HCT116 (cell line): ENCODE measurements around the gene RAI1.

Source experiments
- CEBPB ChIP-seq: IDR thresholded peaks from 2 replicates; pipeline ENCODE4 v1.6.1; 2012; ENCODE audit warnings: low read depth
- EZH2 ChIP-seq: fragments of 200-600 bp; sonication (generic); IDR thresholded peaks from 2 replicates; pipeline ENCODE4 v1.6.1; 2017; ENCODE audit warnings: antibody characterized with exemption, mixed run types
- FOSL1 ChIP-seq: IDR thresholded peaks from 2 replicates; pipeline ENCODE4 v1.6.1; 2012; ENCODE audit warnings: low read depth
- POLR2A ChIP-seq: IDR thresholded peaks from 2 replicates; pipeline ENCODE4 v1.7.0; 2011; ENCODE audit warnings: borderline replicate concordance; ENCODE audit not compliant: insufficient read depth, insufficient read length; ENCODE audit errors: extremely low read depth
- REST ChIP-seq: IDR thresholded peaks from 2 replicates; pipeline ENCODE4 v1.6.1; 2012; ENCODE audit warnings: low read depth
- YY1 ChIP-seq: IDR thresholded peaks from 2 replicates; pipeline ENCODE4 v1.6.1; 2011; ENCODE audit warnings: low read length, low read depth, moderate library complexity, mild to moderate bottlenecking; ENCODE audit not compliant: insufficient replicate concordance; ENCODE audit errors: extremely low read depth
- TF ChIP-seq, protein P1 (sequence below), 3 experiments: fragments of 200-600 bp in 1 of 3; sonication (generic) in 1 of 3; IDR thresholded peaks in 2 of 3; conservative IDR thresholded peaks in 1 of 3; 2 replicates each; pipeline ENCODE4 v1.5.1; 2012 to 2017; ENCODE audit warnings: low read depth in 2 of 3, low read length in 2 of 3, antibody characterized with exemption in 1 of 3, borderline replicate concordance in 1 of 3, control low read depth in 1 of 3, mild to moderate bottlenecking in 1 of 3, mixed read lengths in 1 of 3, mixed run types in 1 of 3, moderate library complexity in 1 of 3; ENCODE audit not compliant: insufficient read depth in 1 of 3

- TF ChIP-seq, protein P1, sequence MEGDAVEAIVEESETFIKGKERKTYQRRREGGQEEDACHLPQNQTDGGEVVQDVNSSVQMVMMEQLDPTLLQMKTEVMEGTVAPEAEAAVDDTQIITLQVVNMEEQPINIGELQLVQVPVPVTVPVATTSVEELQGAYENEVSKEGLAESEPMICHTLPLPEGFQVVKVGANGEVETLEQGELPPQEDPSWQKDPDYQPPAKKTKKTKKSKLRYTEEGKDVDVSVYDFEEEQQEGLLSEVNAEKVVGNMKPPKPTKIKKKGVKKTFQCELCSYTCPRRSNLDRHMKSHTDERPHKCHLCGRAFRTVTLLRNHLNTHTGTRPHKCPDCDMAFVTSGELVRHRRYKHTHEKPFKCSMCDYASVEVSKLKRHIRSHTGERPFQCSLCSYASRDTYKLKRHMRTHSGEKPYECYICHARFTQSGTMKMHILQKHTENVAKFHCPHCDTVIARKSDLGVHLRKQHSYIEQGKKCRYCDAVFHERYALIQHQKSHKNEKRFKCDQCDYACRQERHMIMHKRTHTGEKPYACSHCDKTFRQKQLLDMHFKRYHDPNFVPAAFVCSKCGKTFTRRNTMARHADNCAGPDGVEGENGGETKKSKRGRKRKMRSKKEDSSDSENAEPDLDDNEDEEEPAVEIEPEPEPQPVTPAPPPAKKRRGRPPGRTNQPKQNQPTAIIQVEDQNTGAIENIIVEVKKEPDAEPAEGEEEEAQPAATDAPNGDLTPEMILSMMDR (IDR thresholded peaks at IDR 0.05 in 2 of 3, conservative IDR thresholded peaks at IDR 0.05 in 1 of 3; ENCODE audit: borderline replicate concordance in 1 of 3, insufficient read depth in 1 of 3, low read depth in 2 of 3, low read length in 2 of 3) = no peak
- TF ChIP-seq POLR2A = no peak
- TF ChIP-seq REST = no peak
- no peak for TF ChIP-seq FOSL1
- TF ChIP-seq CEBPB = no peak
- TF ChIP-seq YY1 = no peak
- TF ChIP-seq EZH2 = no peak
Measured at GRCh38 chr17:17815062-17815406, 133.8 kb downstream of the RAI1 start.
